WTC11 (cell line): ENCODE data around the gene VEGFA. TPM values are rescaled to one million over a fixed set of nuclear protein-coding genes. Genes with fewer than 3 reads are reported as not detected.

Source experiments
- ATAC-seq: fragments of 200-7000 bp; cut with Tn5 transposase; 2 replicates; pipeline ENCODE4 v1.10.0; 2021; ENCODE audit warnings: mild to moderate bottlenecking, moderate library complexity
- CTCF ChIA-PET: fragments of 300-600 bp; sonication (Branson Sonifier 250); formaldehyde crosslinking; loops from one replicate; lab custom pipeline; 2021; ENCODE audit warnings: antibody characterized with exemption; lab: Charles Lee
- POLR2A ChIA-PET: fragments of 350-600 bp; sonication (Branson Sonifier 250); formaldehyde crosslinking; loops from one replicate; lab custom pipeline; 2021; ENCODE audit warnings: antibody characterized with exemption; lab: Charles Lee
- DNase-seq: peaks from one replicate; pipeline ENCODE4 v3.0.0; 2021; ENCODE audit warnings: low spot score
- H3K27ac Mint-ChIP-seq: 2 replicates; pipeline ENCODE4 v1.8.0; 2021; ENCODE audit warnings: mixed read lengths
- H3K27me3 Mint-ChIP-seq: 2 replicates; pipeline ENCODE4 v1.8.0; 2021; ENCODE audit warnings: low read depth, mild to moderate bottlenecking, moderate library complexity, mixed read lengths
- H3K36me3 Mint-ChIP-seq: 2 replicates; pipeline ENCODE4 v1.8.0; 2021; ENCODE audit warnings: mixed read lengths
- H3K4me1 Mint-ChIP-seq: 2 replicates; pipeline ENCODE4 v1.8.0; 2022; ENCODE audit warnings: mixed read lengths
- H3K4me3 Mint-ChIP-seq: 2 replicates; pipeline ENCODE4 v1.8.0; 2021; ENCODE audit warnings: mild to moderate bottlenecking, moderate library complexity, mixed read lengths
- H3K9me3 Mint-ChIP-seq: 2 replicates; pipeline ENCODE4 v1.8.0; 2021; ENCODE audit warnings: mixed read lengths
- CBFB ChIP-seq: sonication (generic); formaldehyde crosslinking; IDR thresholded peaks from 2 replicates; pipeline ENCODE4 v1.8.1; 2022; ENCODE audit warnings: mild to moderate bottlenecking, low read depth, missing genetic modification reagents
- CREM ChIP-seq: sonication (generic); formaldehyde crosslinking; IDR thresholded peaks from 2 replicates; pipeline ENCODE4 v1.8.1; 2022; ENCODE audit warnings: mild to moderate bottlenecking, missing genetic modification reagents, moderate library complexity
- CTCF ChIP-seq: fragments of 200-600 bp; IDR thresholded peaks from 2 replicates; pipeline ENCODE4 v1.8.0; 2022; ENCODE audit warnings: antibody characterized with exemption
- EMX1 ChIP-seq: fragments of 250-450 bp; sonication (Bioruptor Pico); IDR thresholded peaks from 2 replicates; pipeline ENCODE4 v1.8.0; 2021; ENCODE audit warnings: mild to moderate bottlenecking
- ESRRA ChIP-seq: sonication (generic); formaldehyde crosslinking; IDR thresholded peaks from 2 replicates; pipeline ENCODE4 v1.8.1; 2022; ENCODE audit warnings: mild to moderate bottlenecking, missing genetic modification reagents, borderline replicate concordance
- GABPB1 ChIP-seq: sonication (generic); formaldehyde crosslinking; IDR thresholded peaks from 2 replicates; pipeline ENCODE4 v1.8.1; 2023; ENCODE audit warnings: mild to moderate bottlenecking, missing genetic modification reagents
- MYBL2 ChIP-seq: sonication (generic); formaldehyde crosslinking; IDR thresholded peaks from 2 replicates; pipeline ENCODE4 v1.8.1; 2023; ENCODE audit warnings: mild to moderate bottlenecking, moderate library complexity, missing genetic modification reagents
- NFATC4 ChIP-seq: fragments of 250-450 bp; sonication (Bioruptor Pico); IDR thresholded peaks from 2 replicates; pipeline ENCODE4 v1.9.0; 2021; ENCODE audit warnings: mild to moderate bottlenecking
- TCF7 ChIP-seq: sonication (generic); formaldehyde crosslinking; IDR thresholded peaks from 2 replicates; pipeline ENCODE4 v1.8.0; 2022; ENCODE audit warnings: mild to moderate bottlenecking, low read depth, missing genetic modification reagents, moderate library complexity
- ZNF423 ChIP-seq: fragments of 250-450 bp; sonication (Bioruptor Pico); IDR thresholded peaks from 2 replicates; pipeline ENCODE4 v2.1.2; 2022; ENCODE audit warnings: mild to moderate bottlenecking, moderate library complexity
- total RNA-seq: library from RNA; stranded (reverse); gene quantifications from 3 replicates; pipeline ENCODE4 v1.2.3, GENCODE V29; 2021
- TF ChIP-seq, protein P1 (sequence below): sonication (generic); formaldehyde crosslinking; IDR thresholded peaks from 2 replicates; pipeline ENCODE4 v1.8.0; 2022; ENCODE audit warnings: missing genetic modification reagents
- TF ChIP-seq, protein P2 (sequence below): fragments of 250-450 bp; sonication (Bioruptor Pico); IDR thresholded peaks from 2 replicates; pipeline ENCODE4 v1.9.0; 2021; ENCODE audit warnings: mild to moderate bottlenecking
- TF ChIP-seq, protein P3 (sequence below): fragments of 250-450 bp; sonication (Bioruptor Pico); IDR thresholded peaks from 2 replicates; pipeline ENCODE4 v1.9.0; 2021; ENCODE audit warnings: mild to moderate bottlenecking
- TF ChIP-seq, protein P4 (sequence below): sonication (generic); formaldehyde crosslinking; IDR thresholded peaks from 2 replicates; pipeline ENCODE4 v1.8.1; 2022; ENCODE audit warnings: low read depth, mild to moderate bottlenecking, moderate library complexity, missing genetic modification reagents, borderline replicate concordance

VEGFA gene
- total RNA-seq, 1 experiment from 2014 or later = 43.8 TPM

GRCh38 chr6:43820486-43820885 lies 50.5 kb downstream of the VEGFA start:
- H3K27me3 Mint-ChIP-seq = no peaks in the 10 kb centered on the region; the same call in 1 of the 2 replicates
- H3K4me3 Mint-ChIP-seq = no peak overlapping the region

DNA sequence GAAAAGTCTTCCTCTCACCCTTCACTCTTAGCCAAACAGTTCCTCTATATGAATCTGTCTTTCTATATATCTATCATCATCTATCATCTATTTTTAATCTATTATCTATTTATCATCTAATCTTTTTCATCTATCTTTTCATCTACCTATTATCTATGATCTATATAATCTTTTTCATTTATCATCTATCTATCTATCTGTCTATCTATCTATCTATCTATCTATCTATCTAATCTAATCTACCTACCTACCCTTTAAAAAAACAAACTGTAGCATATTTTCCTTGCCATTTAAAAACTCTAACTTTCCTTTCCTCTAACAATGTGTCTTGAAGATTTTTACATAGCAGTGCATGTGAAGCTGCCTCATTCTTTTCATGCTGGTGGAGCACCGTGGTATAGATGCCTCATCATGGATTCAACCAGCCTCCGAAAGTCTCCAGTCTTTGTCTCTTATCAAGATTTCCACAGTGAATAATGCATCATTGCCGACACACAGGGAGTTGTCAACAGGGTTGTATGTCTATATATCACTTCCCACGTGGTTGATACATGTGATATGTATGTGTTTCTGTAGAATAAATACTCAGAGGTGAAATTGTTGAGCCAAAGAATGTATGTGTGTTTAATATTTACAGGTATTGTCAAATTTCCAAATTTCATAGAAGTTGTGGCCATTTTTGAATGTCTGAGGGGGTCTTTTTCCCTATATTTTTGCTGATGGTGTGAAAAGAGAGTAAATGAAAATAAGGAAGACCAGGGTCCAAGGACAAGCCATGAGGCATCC lies 51.3 kb downstream of the VEGFA start:
- Mint-ChIP-seq H3K27me3 (no peaks in the 10 kb centered on the region; the same call in 1 of the 2 replicates), H3K4me3 (no peak overlapping the region), H3K36me3 (no peaks in the 10 kb centered on the region), H3K9me3 (no peaks in the 10 kb centered on the region), H3K27ac (no peak overlapping the region), H3K4me1 (peaks cover 4% of the 10 kb centered on the region)
- ATAC-seq (no peak), DNase-seq (no peak)
- CTCF ChIA-PET = interaction anchor here (0.6 to 1.0 kb wide), 2 partner anchors 253 to 266 kb away, joined by 3 to 4 read pairs; no protein-coding TSS in a partner anchor
- TF ChIP-seq, protein P1, sequence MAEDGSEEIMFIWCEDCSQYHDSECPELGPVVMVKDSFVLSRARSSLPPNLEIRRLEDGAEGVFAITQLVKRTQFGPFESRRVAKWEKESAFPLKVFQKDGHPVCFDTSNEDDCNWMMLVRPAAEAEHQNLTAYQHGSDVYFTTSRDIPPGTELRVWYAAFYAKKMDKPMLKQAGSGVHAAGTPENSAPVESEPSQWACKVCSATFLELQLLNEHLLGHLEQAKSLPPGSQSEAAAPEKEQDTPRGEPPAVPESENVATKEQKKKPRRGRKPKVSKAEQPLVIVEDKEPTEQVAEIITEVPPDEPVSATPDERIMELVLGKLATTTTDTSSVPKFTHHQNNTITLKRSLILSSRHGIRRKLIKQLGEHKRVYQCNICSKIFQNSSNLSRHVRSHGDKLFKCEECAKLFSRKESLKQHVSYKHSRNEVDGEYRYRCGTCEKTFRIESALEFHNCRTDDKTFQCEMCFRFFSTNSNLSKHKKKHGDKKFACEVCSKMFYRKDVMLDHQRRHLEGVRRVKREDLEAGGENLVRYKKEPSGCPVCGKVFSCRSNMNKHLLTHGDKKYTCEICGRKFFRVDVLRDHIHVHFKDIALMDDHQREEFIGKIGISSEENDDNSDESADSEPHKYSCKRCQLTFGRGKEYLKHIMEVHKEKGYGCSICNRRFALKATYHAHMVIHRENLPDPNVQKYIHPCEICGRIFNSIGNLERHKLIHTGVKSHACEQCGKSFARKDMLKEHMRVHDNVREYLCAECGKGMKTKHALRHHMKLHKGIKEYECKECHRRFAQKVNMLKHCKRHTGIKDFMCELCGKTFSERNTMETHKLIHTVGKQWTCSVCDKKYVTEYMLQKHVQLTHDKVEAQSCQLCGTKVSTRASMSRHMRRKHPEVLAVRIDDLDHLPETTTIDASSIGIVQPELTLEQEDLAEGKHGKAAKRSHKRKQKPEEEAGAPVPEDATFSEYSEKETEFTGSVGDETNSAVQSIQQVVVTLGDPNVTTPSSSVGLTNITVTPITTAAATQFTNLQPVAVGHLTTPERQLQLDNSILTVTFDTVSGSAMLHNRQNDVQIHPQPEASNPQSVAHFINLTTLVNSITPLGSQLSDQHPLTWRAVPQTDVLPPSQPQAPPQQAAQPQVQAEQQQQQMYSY (CRISPR knock-in tag) = no peak
- POLR2A ChIA-PET = no interaction called here

More at GRCh38 chr6:43820486-43820885, 50.5 kb downstream of the VEGFA start:
- no peaks in the 10 kb centered on the region for H3K36me3 Mint-ChIP-seq
- DNase-seq = no peak
- ChIA-PET CTCF (interaction anchor here (1.0 to 1.6 kb wide), 2 partner anchors 133 to 254 kb away, joined by 3 to 4 read pairs; no protein-coding TSS in a partner anchor), POLR2A (no interaction called here)
- peaks cover 4% of the 10 kb centered on the region for H3K4me1 Mint-ChIP-seq
- no peak for TF ChIP-seq EMX1
- TF ChIP-seq, all 79 proteins: peak for 0
- no peak for ATAC-seq
- no peaks in the 10 kb centered on the region for H3K9me3 Mint-ChIP-seq
- H3K27ac Mint-ChIP-seq = no peak overlapping the region

DNA sequence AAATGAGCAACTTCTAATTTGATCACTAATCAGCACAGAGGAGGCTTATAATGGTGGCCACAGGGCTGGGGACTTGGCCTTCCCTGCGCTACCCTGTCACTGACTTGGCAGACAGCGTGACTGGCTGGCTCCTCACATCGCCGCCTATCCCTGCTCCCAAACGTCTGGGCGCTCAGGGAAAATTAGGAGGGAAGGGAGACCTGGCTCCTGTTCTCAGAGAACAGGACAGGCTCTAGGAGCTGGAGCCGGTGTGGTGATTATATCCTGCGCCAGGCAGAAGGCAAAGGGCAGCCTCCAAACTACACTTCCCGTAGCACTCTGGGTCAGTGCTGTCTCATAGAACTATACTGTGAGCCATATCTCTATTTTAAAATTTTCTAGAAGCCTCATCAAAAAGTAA lies 53.4 kb downstream of the VEGFA start:
- POLR2A ChIA-PET = no interaction called here
- no peak for ATAC-seq
- H3K27ac Mint-ChIP-seq = no peak overlapping the region
- no peaks in the 10 kb centered on the region; the same call in 1 of the 2 replicates for H3K27me3 Mint-ChIP-seq
- TF ChIP-seq, protein P2, sequence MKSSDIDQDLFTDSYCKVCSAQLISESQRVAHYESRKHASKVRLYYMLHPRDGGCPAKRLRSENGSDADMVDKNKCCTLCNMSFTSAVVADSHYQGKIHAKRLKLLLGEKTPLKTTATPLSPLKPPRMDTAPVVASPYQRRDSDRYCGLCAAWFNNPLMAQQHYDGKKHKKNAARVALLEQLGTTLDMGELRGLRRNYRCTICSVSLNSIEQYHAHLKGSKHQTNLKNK (CRISPR knock-in tag) = no peak
- TF ChIP-seq NFATC4 (no peak), CBFB (no peak), CTCF (no peak), CREM (no peak), ESRRA (CRISPR knock-in tag) (no peak), MYBL2 (CRISPR knock-in tag) (no peak), ZNF423 (CRISPR knock-in tag) (no peak), TCF7 (no peak), GABPB1 (CRISPR knock-in tag) (no peak)
- TF ChIP-seq, protein P3, sequence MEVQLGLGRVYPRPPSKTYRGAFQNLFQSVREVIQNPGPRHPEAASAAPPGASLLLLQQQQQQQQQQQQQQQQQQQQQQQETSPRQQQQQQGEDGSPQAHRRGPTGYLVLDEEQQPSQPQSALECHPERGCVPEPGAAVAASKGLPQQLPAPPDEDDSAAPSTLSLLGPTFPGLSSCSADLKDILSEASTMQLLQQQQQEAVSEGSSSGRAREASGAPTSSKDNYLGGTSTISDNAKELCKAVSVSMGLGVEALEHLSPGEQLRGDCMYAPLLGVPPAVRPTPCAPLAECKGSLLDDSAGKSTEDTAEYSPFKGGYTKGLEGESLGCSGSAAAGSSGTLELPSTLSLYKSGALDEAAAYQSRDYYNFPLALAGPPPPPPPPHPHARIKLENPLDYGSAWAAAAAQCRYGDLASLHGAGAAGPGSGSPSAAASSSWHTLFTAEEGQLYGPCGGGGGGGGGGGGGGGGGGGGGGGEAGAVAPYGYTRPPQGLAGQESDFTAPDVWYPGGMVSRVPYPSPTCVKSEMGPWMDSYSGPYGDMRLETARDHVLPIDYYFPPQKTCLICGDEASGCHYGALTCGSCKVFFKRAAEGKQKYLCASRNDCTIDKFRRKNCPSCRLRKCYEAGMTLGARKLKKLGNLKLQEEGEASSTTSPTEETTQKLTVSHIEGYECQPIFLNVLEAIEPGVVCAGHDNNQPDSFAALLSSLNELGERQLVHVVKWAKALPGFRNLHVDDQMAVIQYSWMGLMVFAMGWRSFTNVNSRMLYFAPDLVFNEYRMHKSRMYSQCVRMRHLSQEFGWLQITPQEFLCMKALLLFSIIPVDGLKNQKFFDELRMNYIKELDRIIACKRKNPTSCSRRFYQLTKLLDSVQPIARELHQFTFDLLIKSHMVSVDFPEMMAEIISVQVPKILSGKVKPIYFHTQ (CRISPR knock-in tag) = no peak
- TF ChIP-seq, protein P4, sequence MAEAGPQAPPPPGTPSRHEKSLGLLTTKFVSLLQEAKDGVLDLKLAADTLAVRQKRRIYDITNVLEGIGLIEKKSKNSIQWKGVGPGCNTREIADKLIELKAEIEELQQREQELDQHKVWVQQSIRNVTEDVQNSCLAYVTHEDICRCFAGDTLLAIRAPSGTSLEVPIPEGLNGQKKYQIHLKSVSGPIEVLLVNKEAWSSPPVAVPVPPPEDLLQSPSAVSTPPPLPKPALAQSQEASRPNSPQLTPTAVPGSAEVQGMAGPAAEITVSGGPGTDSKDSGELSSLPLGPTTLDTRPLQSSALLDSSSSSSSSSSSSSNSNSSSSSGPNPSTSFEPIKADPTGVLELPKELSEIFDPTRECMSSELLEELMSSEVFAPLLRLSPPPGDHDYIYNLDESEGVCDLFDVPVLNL (CRISPR knock-in tag) = no peak
- no peaks in the 10 kb centered on the region for H3K9me3 Mint-ChIP-seq
- no peak for DNase-seq
- H3K4me1 Mint-ChIP-seq = peaks cover 5% of the 10 kb centered on the region
- no peaks in the 10 kb centered on the region for H3K36me3 Mint-ChIP-seq
- CTCF ChIA-PET = no interaction called here
- H3K4me3 Mint-ChIP-seq = no peak overlapping the region
